Measurements from ENCODE around the gene GABARAPL2.
A peak's percentile ranks its signal among the peaks of the same experiment; 100 is the strongest.

Gene GABARAPL2

GRCh38 chr16:75566040-75566757 lies at the start of gene GABARAPL2:
TSS of gene GABARAPL2 (plus strand) at chr16:75566379. CDS start at chr16:75566487, 108 bp downstream.
- DNase-seq = peak; percentile 55
- in situ Hi-C loops (cut with HindIII; ENCODE audit: low pct_ligation_motif_present, low sequenced_read_pairs) = no loop called here
- H3K36me3 ChIP-seq (replicated peaks) = peaks cover 17% of the 10 kb centered on the region

GRCh38 chr16:75519175-75519574 lies 47.0 kb upstream of the GABARAPL2 start:
- H3K27ac ChIP-seq = no peak overlapping the region
- no peak overlapping the region for H3K4me3 ChIP-seq (ENCODE audit: low read depth, low read length)
- H3K36me3 ChIP-seq (replicated peaks) = no peaks in the 10 kb centered on the region
- H3K27me3 ChIP-seq (replicated peaks) = no peaks in the 10 kb centered on the region
- TF ChIP-seq CTCF (IDR thresholded peaks at IDR 0.05; ENCODE audit: low read depth, low read length, missing control alignments) = no peak
- in situ Hi-C loops (cut with HindIII; ENCODE audit: low pct_ligation_motif_present, low sequenced_read_pairs) = no loop called here
- DNase-seq = no peak

More at GRCh38 chr16:75566040-75566757, at the start of gene GABARAPL2:
- Histone ChIP-seq H3K4me3 (ENCODE audit: low read depth, low read length) (peak within 1 kb of the TSS; percentile 88), H3K27ac (peak within 1 kb of the TSS; percentile 47), H3K27me3 (replicated peaks) (no peaks in the 10 kb centered on the region)
- TF ChIP-seq CTCF (IDR thresholded peaks at IDR 0.05; ENCODE audit: low read depth, low read length, missing control alignments) = no peak

- H3K27me3 ChIP-seq (replicated peaks) = no peaks in the 10 kb centered on the region
- no peak for TF ChIP-seq CTCF (IDR thresholded peaks at IDR 0.05; ENCODE audit: low read depth, low read length, missing control alignments)
- no peak for DNase-seq
- H3K4me3 ChIP-seq (ENCODE audit: low read depth, low read length) = no peak overlapping the region
- H3K36me3 ChIP-seq (replicated peaks) = no peaks in the 10 kb centered on the region
- no peak overlapping the region for H3K27ac ChIP-seq
- in situ Hi-C loops (cut with HindIII; ENCODE audit: low pct_ligation_motif_present, low sequenced_read_pairs) = no loop called here
These were observed 40.0 kb upstream of the GABARAPL2 start for GRCh38 chr16:75526032-75526790.

- DNase-seq = no peak
- Histone ChIP-seq H3K36me3 (replicated peaks) (no peaks in the 10 kb centered on the region), H3K27ac (no peak overlapping the region), H3K27me3 (replicated peaks) (no peaks in the 10 kb centered on the region), H3K4me3 (ENCODE audit: low read depth, low read length) (no peak overlapping the region)
- in situ Hi-C loops (cut with HindIII; ENCODE audit: low pct_ligation_motif_present, low sequenced_read_pairs) = no loop called here
- TF ChIP-seq CTCF (IDR thresholded peaks at IDR 0.05; ENCODE audit: low read depth, low read length, missing control alignments) = no peak
These were observed 38.3 kb upstream of the GABARAPL2 start for GRCh38 chr16:75527825-75528299.

GRCh38 chr16:75529056-75529905 lies 36.9 kb upstream of the GABARAPL2 start:
- Histone ChIP-seq H3K27me3 (replicated peaks) (no peaks in the 10 kb centered on the region), H3K4me3 (ENCODE audit: low read depth, low read length) (no peak overlapping the region), H3K27ac (no peak overlapping the region), H3K36me3 (replicated peaks) (no peaks in the 10 kb centered on the region)
- DNase-seq = no peak
- in situ Hi-C loops (cut with HindIII; ENCODE audit: low pct_ligation_motif_present, low sequenced_read_pairs) = no loop called here
- TF ChIP-seq CTCF (IDR thresholded peaks at IDR 0.05; ENCODE audit: low read depth, low read length, missing control alignments) = no peak

Measured in brain microvascular endothelial cell (primary cell).